ENCODE measurements around the gene ARL5A. TPM values are rescaled to one million over a fixed set of nuclear protein-coding genes. Genes with fewer than 3 reads are reported as not detected.

The ARL5A gene
- total RNA-seq, 4 donors from 2014 or later: 64.4 to 79.4 (median 71.0) TPM

- TF ChIP-seq CTCF (IDR thresholded peaks at IDR 0.05) (no peak), POLR2A (IDR thresholded peaks at IDR 0.05) (no peak)
- no peaks in the 10 kb centered on the region for H3K27me3 ChIP-seq
- intact Hi-C loops (cut with DNase I): no loop called here
- H3K4me1 ChIP-seq: no peaks in the 10 kb centered on the region
- WGBS, 2 donors: 71 to 72% methylated on average over 3 of the region's 3 CpGs
- H3K4me3 ChIP-seq (replicated peaks in 1 of 3): no peak overlapping the region
- no peak for DNase-seq
- no peaks in the 10 kb centered on the region for H3K9me3 ChIP-seq
- no peaks in the 10 kb centered on the region for H3K36me3 ChIP-seq
- peak overlapping the region in 2 of 3 donors; percentile 3 to 26 for H3K27ac ChIP-seq
Observed at GRCh38 chr2:151774506-151774905, 53.7 kb downstream of the ARL5A start.

- Histone ChIP-seq H3K27me3 (no peaks in the 10 kb centered on the region), H3K27ac (no peak overlapping the region), H3K4me1 (peaks cover 2% of the 10 kb centered on the region in 2 donors), H3K36me3 (no peaks in the 10 kb centered on the region), H3K9me3 (no peaks in the 10 kb centered on the region), H3K4me3 (replicated peaks in 1 of 3) (no peak overlapping the region)
- no peak for TF ChIP-seq CTCF (IDR thresholded peaks at IDR 0.05)
- no peak for TF ChIP-seq POLR2A (IDR thresholded peaks at IDR 0.05)
- intact Hi-C loops (cut with DNase I): no loop called here
- WGBS, 2 donors: 86% methylated on average over 10 of the region's 10 CpGs
- DNase-seq: no peak
Observed at GRCh38 chr2:151771599-151772358, 56.4 kb downstream of the ARL5A start.

- Histone ChIP-seq H3K4me3 (replicated peaks in 1 of 3) (no peak overlapping the region), H3K9me3 (no peaks in the 10 kb centered on the region), H3K36me3 (no peaks in the 10 kb centered on the region), H3K4me1 (peaks cover 6% of the 10 kb centered on the region in 2 donors), H3K27me3 (no peaks in the 10 kb centered on the region), H3K27ac (no peak overlapping the region)
- intact Hi-C loops (cut with DNase I): no loop called here
- no peak for DNase-seq
- TF ChIP-seq CTCF (IDR thresholded peaks at IDR 0.05) (no peak), POLR2A (IDR thresholded peaks at IDR 0.05) (no peak)
- 83 to 91% methylated on average over 2 of the region's 2 CpGs for WGBS, 2 donors
Observed at GRCh38 chr2:151770995-151771394, 57.2 kb downstream of the ARL5A start.

- 89 to 96% methylated on average over 1 of the region's 1 CpG for WGBS, 2 donors
- TF ChIP-seq CTCF (IDR thresholded peaks at IDR 0.05): no peak
- Histone ChIP-seq H3K27me3 (no peaks in the 10 kb centered on the region), H3K4me1 (peaks cover 6% of the 10 kb centered on the region in 2 donors), H3K36me3 (no peaks in the 10 kb centered on the region), H3K27ac (no peak overlapping the region), H3K9me3 (no peaks in the 10 kb centered on the region), H3K4me3 (replicated peaks in 1 of 3) (no peak overlapping the region)
- intact Hi-C loops (cut with DNase I): no loop called here
- DNase-seq: no peak
Observed at GRCh38 chr2:151769606-151770005, 58.6 kb downstream of the ARL5A start.

GRCh38 chr2:151767536-151767935 lies 60.7 kb downstream of the ARL5A start:
- no peaks in the 10 kb centered on the region for H3K36me3 ChIP-seq
- intact Hi-C loops (cut with DNase I): no loop called here
- no peaks in the 10 kb centered on the region for H3K27me3 ChIP-seq
- peaks cover 6% of the 10 kb centered on the region in 2 donors for H3K4me1 ChIP-seq
- no peak overlapping the region for H3K27ac ChIP-seq
- H3K4me3 ChIP-seq (replicated peaks in 1 of 3): no peak overlapping the region
- H3K9me3 ChIP-seq: no peaks in the 10 kb centered on the region
- no peak for DNase-seq
- TF ChIP-seq CTCF (IDR thresholded peaks at IDR 0.05) (no peak), POLR2A (IDR thresholded peaks at IDR 0.05) (no peak)
- WGBS, 2 donors: 60 to 62% methylated on average over 2 of the region's 2 CpGs
